GM12874 (cell line): ENCODE measurements around the gene WFDC8.

Experiments used
- TF ChIP-seq, protein P1 (sequence below): IDR thresholded peaks from 2 replicates; pipeline ENCODE4 v1.5.1; 2011; ENCODE audit warnings: low read depth, mild to moderate bottlenecking, control low read depth, low read length, moderate library complexity; ENCODE audit not compliant: insufficient read depth

The WFDC8 gene

GRCh38 chr20:45518282-45518681 is 60.8 kb downstream of the WFDC8 start:
- TF ChIP-seq, protein P1, sequence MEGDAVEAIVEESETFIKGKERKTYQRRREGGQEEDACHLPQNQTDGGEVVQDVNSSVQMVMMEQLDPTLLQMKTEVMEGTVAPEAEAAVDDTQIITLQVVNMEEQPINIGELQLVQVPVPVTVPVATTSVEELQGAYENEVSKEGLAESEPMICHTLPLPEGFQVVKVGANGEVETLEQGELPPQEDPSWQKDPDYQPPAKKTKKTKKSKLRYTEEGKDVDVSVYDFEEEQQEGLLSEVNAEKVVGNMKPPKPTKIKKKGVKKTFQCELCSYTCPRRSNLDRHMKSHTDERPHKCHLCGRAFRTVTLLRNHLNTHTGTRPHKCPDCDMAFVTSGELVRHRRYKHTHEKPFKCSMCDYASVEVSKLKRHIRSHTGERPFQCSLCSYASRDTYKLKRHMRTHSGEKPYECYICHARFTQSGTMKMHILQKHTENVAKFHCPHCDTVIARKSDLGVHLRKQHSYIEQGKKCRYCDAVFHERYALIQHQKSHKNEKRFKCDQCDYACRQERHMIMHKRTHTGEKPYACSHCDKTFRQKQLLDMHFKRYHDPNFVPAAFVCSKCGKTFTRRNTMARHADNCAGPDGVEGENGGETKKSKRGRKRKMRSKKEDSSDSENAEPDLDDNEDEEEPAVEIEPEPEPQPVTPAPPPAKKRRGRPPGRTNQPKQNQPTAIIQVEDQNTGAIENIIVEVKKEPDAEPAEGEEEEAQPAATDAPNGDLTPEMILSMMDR = no peak

- TF ChIP-seq, protein P1 = no peak
Measured at GRCh38 chr20:45515147-45515913, 63.8 kb downstream of the WFDC8 start, which contains the start of gene SPINT3. Gene SPINT3, minus strand, starts transcription at chr20:45515622. Its CDS starts 14 bp downstream, at chr20:45515608.

DNA sequence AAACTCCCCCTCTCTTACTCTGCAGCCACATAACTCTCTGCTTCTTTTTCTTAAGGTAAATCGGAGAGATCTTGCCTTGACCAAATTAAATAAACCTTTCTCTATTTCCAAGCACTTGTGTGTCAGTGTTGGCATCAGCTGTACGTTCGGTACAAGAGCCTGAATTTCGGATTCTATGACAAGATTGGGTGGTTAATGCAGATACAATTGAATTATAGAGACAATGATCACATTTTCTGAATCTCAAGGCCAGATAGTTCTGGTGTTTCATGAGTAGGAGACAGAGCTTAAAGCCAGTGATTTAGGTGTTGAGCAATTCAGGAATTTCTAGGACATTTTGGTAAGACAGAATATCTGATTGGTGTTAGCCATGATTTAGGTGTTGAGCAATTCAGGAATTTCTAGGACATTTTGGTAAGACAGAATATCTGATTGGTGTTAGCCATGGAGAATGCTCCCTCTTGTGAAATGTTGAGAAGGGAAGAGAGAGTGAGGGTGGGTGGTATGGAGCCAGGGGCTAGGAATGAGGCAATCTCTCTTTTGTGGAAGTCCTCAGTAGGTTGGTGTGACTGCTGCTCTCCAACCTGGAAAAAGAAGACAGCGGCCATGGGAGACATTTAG is 68.7 kb downstream of the WFDC8 start:
- TF ChIP-seq, protein P1 = no peak

GRCh38 chr20:45509091-45509490 is 70.0 kb downstream of the WFDC8 start:
- TF ChIP-seq, protein P1 = no peak

- TF ChIP-seq, protein P1 = no peak
Measured at GRCh38 chr20:45508068-45508886, 70.8 kb downstream of the WFDC8 start.

DNA sequence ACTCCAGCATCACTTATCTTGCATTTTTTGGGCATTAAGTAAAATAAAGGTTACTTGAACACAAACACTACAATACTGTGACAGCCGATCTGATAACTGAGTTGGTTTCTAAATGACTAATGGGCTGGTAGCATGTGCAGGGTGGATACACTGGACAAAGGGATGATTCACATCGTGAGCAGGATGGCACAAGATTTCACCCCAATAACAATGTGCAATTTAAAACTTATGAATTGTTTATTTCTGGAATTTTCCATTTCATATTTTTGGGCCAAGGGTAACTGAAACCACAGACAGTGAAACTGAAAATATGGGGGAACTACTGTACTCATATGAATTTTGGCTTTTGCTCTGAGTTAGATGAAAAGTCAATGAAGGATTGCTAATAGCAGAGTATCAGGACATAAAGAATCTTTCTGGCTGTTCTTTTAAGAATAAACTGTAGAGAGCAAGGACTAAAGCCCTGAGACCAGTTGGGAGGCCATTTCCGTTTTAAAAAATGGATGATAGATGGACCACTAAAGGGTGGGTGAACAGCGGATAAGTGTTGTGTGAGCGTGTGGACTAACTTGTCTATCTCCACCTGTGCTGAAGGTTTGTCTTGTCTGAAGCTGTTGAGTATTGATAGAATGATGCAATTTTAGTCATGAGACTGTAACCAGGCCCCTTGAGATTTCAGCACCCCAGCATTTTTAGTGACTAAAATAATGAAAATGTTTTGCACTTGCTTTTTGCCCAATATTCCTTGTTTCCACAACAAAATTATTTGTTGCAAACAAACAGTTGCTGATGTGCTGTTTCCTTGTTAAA is 71.9 kb downstream of the WFDC8 start:
- TF ChIP-seq, protein P1 = no peak
